Spleen (tissue), 11 donors: Measurements from ENCODE around the gene WDR83. TPM values are rescaled to one million over a fixed set of nuclear protein-coding genes. Genes with fewer than 3 reads are reported as not detected.

ENCODE experiments used
- DNase-seq: peaks from one replicate; pipeline ENCODE4 v3.0.0-alpha.2; 2020
- H3K27ac ChIP-seq, 8 donors: fragments of 200-600 bp; sonication (generic) in 7 of 8; 1 replicate in 4 of 8; 2 replicates in 4 of 8; pipeline versions ENCODE4 v1.5.0 to v1.8.0; 2016 to 2021; ENCODE audit warnings: inconsistent platforms in 4 of 8, mild to moderate bottlenecking in 4 of 8, moderate library complexity in 1 of 8
- H3K27me3 ChIP-seq, 7 donors: fragments of 200-600 bp; sonication (generic) in 6 of 7; replicated peaks in 1 of 7; 1 replicate in 4 of 7; 2 replicates in 3 of 7; pipeline versions ENCODE4 v1.5.0 to v1.8.0; 2016 to 2021; ENCODE audit warnings: inconsistent platforms in 3 of 7, mild to moderate bottlenecking in 1 of 7
- H3K36me3 ChIP-seq, 6 donors: fragments of 200-600 bp; sonication (generic) in 5 of 6; 1 replicate in 4 of 6; 2 replicates in 2 of 6; pipeline versions ENCODE4 v1.5.0 to v1.8.0; 2016 to 2021; ENCODE audit warnings: inconsistent platforms in 2 of 6
- H3K4me1 ChIP-seq, 6 donors: fragments of 200-600 bp; sonication (generic) in 5 of 6; 1 replicate in 3 of 6; 2 replicates in 3 of 6; pipeline versions ENCODE4 v1.5.0 to v1.8.0; 2016 to 2021; ENCODE audit warnings: inconsistent platforms in 3 of 6
- H3K4me3 ChIP-seq, 8 donors: fragments of 200-600 bp; sonication (generic) in 7 of 8; 1 replicate in 4 of 8; 2 replicates in 4 of 8; pipeline versions ENCODE4 v1.5.0 to v1.8.0; 2016 to 2021; ENCODE audit warnings: inconsistent platforms in 4 of 8, mild to moderate bottlenecking in 4 of 8, moderate library complexity in 2 of 8
- H3K9me3 ChIP-seq, 8 donors: fragments of 200-600 bp; sonication (generic) in 7 of 8; 1 replicate in 4 of 8; 2 replicates in 4 of 8; pipeline versions ENCODE4 v1.5.0 to v1.8.0; 2016 to 2021; ENCODE audit warnings: inconsistent platforms in 4 of 8
- CTCF ChIP-seq, 11 experiments: fragments of 200-600 bp in 7 of 11; fragments of 450-650 bp in 4 of 11; sonication (generic) in 4 of 11; IDR thresholded peaks in 8 of 11; conservative IDR thresholded peaks in 3 of 11; 1 replicate in 7 of 11; 2 replicates in 4 of 11; pipeline versions ENCODE4 v1.4.0 to v1.8.0; 2016 to 2021; ENCODE audit warnings: antibody characterized with exemption in 11 of 11, inconsistent platforms in 4 of 11, mild to moderate bottlenecking in 1 of 11
- POLR2A ChIP-seq, 3 donors: fragments of 450-650 bp; IDR thresholded peaks; one replicate each; pipeline ENCODE4 v1.5.1; 2017; ENCODE audit warnings: antibody characterized with exemption in 3 of 3, mild to moderate bottlenecking in 1 of 3
- POLR2AphosphoS5 ChIP-seq, 3 donors: sonication (generic); formaldehyde crosslinking; IDR thresholded peaks; one replicate each; pipeline ENCODE4 v1.5.1; 2017; ENCODE audit warnings: antibody characterized with exemption in 3 of 3
- WGBS, 5 donors: extraction: QIAGEN DNeasy Blood & Tissue Kit in 3 of 5; methylation state at CpG; one replicate each; pipeline versions ENCODE4 v1.1.5 to v1.1.7; 2013 to 2018; 5-methylcytosine and 5-hydroxymethylcytosine counted together
- intact Hi-C: fragments of 100-400 bp; cut with DNase I; formaldehyde crosslinking; loops from one replicate; pipeline ENCODE4 v1.15.0; 2023; ENCODE audit warnings: low total_unique reads
- polyA plus RNA-seq, 3 donors: library from polyadenylated mRNA; stranded (reverse); fragments of 200-250 nt; gene quantifications; one replicate each; pipeline ENCODE4 v1.2.1, GENCODE V29; 2013
- total RNA-seq, 7 donors: library from RNA; depleted of rRNA in 3 of 7; stranded (reverse); fragments of >200 nt in 3 of 7; fragmentation: NEBNext Ultra II Directional in 4 of 7; extraction: Animal tissue kit (Norgen Biotek cat#: 25700) in 4 of 7; gene quantifications; one replicate each; pipeline versions ENCODE4 v1.1.0 to v1.2.1, GENCODE V29; 2016 to 2021
- donor health status: healthy with polysubstance abuse.
- donor health status: DM: no; HTN: no; CAD: no; lungs with moderate emphysema.
- donor health status: DM: no; HTN: no; CAD: no.
- donor health status: Bipolar disorder and iron deficiency.
- donor health status: healthy.
- donor health status: DM: no; HTN: no; CAD: no.
- donor health status: DM: yes; HTN: yes; CAD: no.

The WDR83 gene
- total and polyA plus RNA-seq, 10 donors: 6.4 to 19.5 (median 13.6) TPM

- 89 to 95% (median 92%) methylated on average over 14 to 16 of the region's 16 CpGs for WGBS, 5 donors
- no peaks in the 10 kb centered on the region for H3K27me3 ChIP-seq
- no peak overlapping the region for H3K4me3 ChIP-seq
- H3K4me1 ChIP-seq: peaks cover 8 to 38% (median 22%) of the 10 kb centered on the region in 6 donors
- no peak for DNase-seq
- peaks cover 0 to 12% (median 0%) of the 10 kb centered on the region in 6 donors for H3K36me3 ChIP-seq
- H3K9me3 ChIP-seq: no peaks in the 10 kb centered on the region
- no peak overlapping the region for H3K27ac ChIP-seq
- intact Hi-C loops: no loop called here
- TF ChIP-seq POLR2A (IDR thresholded peaks at IDR 0.05): no peak
- no peak for TF ChIP-seq POLR2AphosphoS5 (IDR thresholded peaks at IDR 0.05)
- TF ChIP-seq CTCF (IDR thresholded peaks at IDR 0.05 in 8 of 11, conservative IDR thresholded peaks at IDR 0.05 in 3 of 11): no peak
Measured at GRCh38 chr19:12694641-12695040, 28.0 kb downstream of the WDR83 start.

GRCh38 chr19:12695096-12695495 lies 28.5 kb downstream of the WDR83 start:
- H3K4me1 ChIP-seq: peaks cover 8 to 38% (median 22%) of the 10 kb centered on the region in 6 donors
- H3K4me3 ChIP-seq: peak overlapping the region in 1 of 8 donors; percentile 100
- peaks cover 0 to 16% (median under 1%) of the 10 kb centered on the region in 6 donors for H3K36me3 ChIP-seq

GRCh38 chr19:12695514-12695913 lies 28.9 kb downstream of the WDR83 start:
- intact Hi-C loops: no loop called here
- H3K27ac ChIP-seq: no peak overlapping the region
- H3K4me3 ChIP-seq: peak overlapping the region; percentile 87 to 100 (median 97)
- peaks cover 8 to 38% (median 22%) of the 10 kb centered on the region in 6 donors for H3K4me1 ChIP-seq
- H3K27me3 ChIP-seq: no peaks in the 10 kb centered on the region
- WGBS, 5 donors: 83 to 96% (median 89%) methylated on average over 1 of the region's 1 CpG
- peaks cover 0 to 21% (median 4%) of the 10 kb centered on the region in 6 donors for H3K36me3 ChIP-seq
- DNase-seq: no peak
- no peaks in the 10 kb centered on the region for H3K9me3 ChIP-seq
- no peak for TF ChIP-seq POLR2A (IDR thresholded peaks at IDR 0.05)
- no peak for TF ChIP-seq POLR2AphosphoS5 (IDR thresholded peaks at IDR 0.05)
- TF ChIP-seq CTCF (IDR thresholded peaks at IDR 0.05 in 8 of 11, conservative IDR thresholded peaks at IDR 0.05 in 3 of 11): no peak

More at GRCh38 chr19:12695096-12695495, 28.5 kb downstream of the WDR83 start:
- TF ChIP-seq CTCF (IDR thresholded peaks at IDR 0.05 in 8 of 11, conservative IDR thresholded peaks at IDR 0.05 in 3 of 11): no peak
- no peak for TF ChIP-seq POLR2AphosphoS5 (IDR thresholded peaks at IDR 0.05)
- TF ChIP-seq POLR2A (IDR thresholded peaks at IDR 0.05): no peak
- intact Hi-C loops: no loop called here
- WGBS, 5 donors: 60 to 86% (median 72%) methylated on average over 1 to 2 of the region's 2 CpGs
- no peaks in the 10 kb centered on the region for H3K27me3 ChIP-seq
- no peaks in the 10 kb centered on the region for H3K9me3 ChIP-seq
- no peak overlapping the region for H3K27ac ChIP-seq
- no peak for DNase-seq

GRCh38 chr19:12695997-12696365 lies 29.4 kb downstream of the WDR83 start:
- peak overlapping the region in 6 of 8 donors; percentile 92 to 97 (median 95) for H3K27ac ChIP-seq
- 0 to 38% (median 5%) methylated on average over 2 to 36 of the region's 36 CpGs for WGBS, 5 donors

More at GRCh38 chr19:12695997-12696365, 29.4 kb downstream of the WDR83 start:
- no peak for DNase-seq
- no peak for TF ChIP-seq POLR2A (IDR thresholded peaks at IDR 0.05)
- TF ChIP-seq CTCF (IDR thresholded peaks at IDR 0.05 in 8 of 11, conservative IDR thresholded peaks at IDR 0.05 in 3 of 11): no peak
- no peak for TF ChIP-seq POLR2AphosphoS5 (IDR thresholded peaks at IDR 0.05)
- H3K36me3 ChIP-seq: peaks cover 0 to 25% (median 8%) of the 10 kb centered on the region in 6 donors
- intact Hi-C loops: no loop called here
- H3K9me3 ChIP-seq: no peaks in the 10 kb centered on the region
- H3K4me3 ChIP-seq: peak overlapping the region; percentile 87 to 100 (median 97)
- H3K4me1 ChIP-seq: peaks cover 8 to 38% (median 22%) of the 10 kb centered on the region in 6 donors
- H3K27me3 ChIP-seq: no peaks in the 10 kb centered on the region
